OCI-LY7 (cell line): Measurements from ENCODE around the gene PTPRN.

Experiments used
- CTCF ChIP-seq: fragments of 200-600 bp; sonication (generic); conservative IDR thresholded peaks from 2 replicates; pipeline ENCODE4 v1.5.1; 2014; ENCODE audit warnings: mild to moderate bottlenecking, antibody characterized with exemption, low read length, moderate library complexity, mixed read lengths
- EZH2phosphoT487 ChIP-seq: fragments of 200-600 bp; sonication (generic); IDR thresholded peaks from 2 replicates; pipeline ENCODE4 v1.6.1; 2018; ENCODE audit warnings: low read depth, borderline replicate concordance, mild to moderate bottlenecking, mixed run types, antibody characterized with exemption, low read length, moderate library complexity, mixed read lengths

GRCh38 chr2:219354582-219354981 is 45.4 kb upstream of the PTPRN start:
- TF ChIP-seq CTCF = no peak
- no peak for TF ChIP-seq EZH2phosphoT487
